Psoas muscle (tissue), 8 donors: ENCODE results near the gene SMIM14. TPM values are rescaled to one million over a fixed set of nuclear protein-coding genes. Genes with fewer than 3 reads are reported as not detected.

ENCODE experiments used
- ATAC-seq, 4 donors: fragments of 200-7000 bp; cut with Tn5 transposase; one replicate each; pipeline ENCODE4 v1.9.1; 2020; ENCODE audit warnings: moderate library complexity in 3 of 4, mild to moderate bottlenecking in 2 of 4
- DNase-seq, 2 donors: peaks; one replicate each; pipeline ENCODE4 v3.0.0-alpha.2; 2020
- H3K27ac ChIP-seq: fragments of 200-600 bp; one replicate; pipeline ENCODE4 v1.8.0; 2022
- H3K27me3 ChIP-seq, 3 donors: fragments of 200-600 bp in 1 of 3; one replicate each; pipeline versions ENCODE4 v1.6.1 to v1.8.0; 2013 to 2022; ENCODE audit warnings: low read length in 2 of 3, mild to moderate bottlenecking in 2 of 3, moderate library complexity in 1 of 3; ENCODE audit not compliant: insufficient read depth in 3 of 3
- H3K36me3 ChIP-seq, 2 donors: fragments of 200-600 bp in 1 of 2; one replicate each; pipeline versions ENCODE4 v1.6.1 to v1.8.0; 2013 to 2022; ENCODE audit warnings: low read depth in 1 of 2, mild to moderate bottlenecking in 1 of 2, moderate library complexity in 1 of 2; ENCODE audit not compliant: insufficient read depth in 1 of 2
- H3K4me1 ChIP-seq: fragments of 200-600 bp; one replicate; pipeline ENCODE4 v1.8.0; 2022
- H3K4me3 ChIP-seq: fragments of 200-600 bp; one replicate; pipeline ENCODE4 v1.8.0; 2022; ENCODE audit warnings: mild to moderate bottlenecking
- H3K9me3 ChIP-seq: fragments of 200-600 bp; one replicate; pipeline ENCODE4 v1.8.0; 2022
- WGBS, 3 donors: extraction: QIAGEN DNeasy Blood & Tissue Kit; methylation state at CpG; one replicate each; pipeline versions ENCODE4 v1.1.6 to v1.1.7; 2013; 5-methylcytosine and 5-hydroxymethylcytosine counted together
- intact Hi-C, 2 donors: fragments of 100-400 bp; cut with DNase I; formaldehyde crosslinking; loops; one replicate each; pipeline versions ENCODE4 v1.11.0 to v1.14.2; 2022
- polyA plus RNA-seq, 3 donors: library from polyadenylated mRNA; stranded (reverse); fragments of 200-250 nt; gene quantifications; one replicate each; pipeline ENCODE4 v1.2.3, GENCODE V29; 2013
- total RNA-seq, 4 donors: library from RNA; stranded (reverse); fragmentation: NEBNext Ultra II Directional in 2 of 4; extraction: Animal tissue kit (Norgen Biotek cat#: 25700) in 2 of 4; gene quantifications; one replicate each; pipeline versions ENCODE4 v1.2.1 to v1.2.4, GENCODE V29; 2021 to 2023
- TF ChIP-seq, protein P1 (sequence below): fragments of 200-600 bp; IDR thresholded peaks from one replicate; pipeline ENCODE4 v1.8.0; 2022; ENCODE audit warnings: antibody characterized with exemption
- donor health status: healthy with polysubstance abuse.
- donor health status: DM: no; HTN: no; CAD: no; lungs with moderate emphysema.
- donor health status: Bipolar disorder and iron deficiency.
- donor health status: healthy.
- donor health status: DM: yes; HTN: yes; CAD: no.
- donor health status: DM: no; HTN: no; CAD: no.
- donor health status: DM: no; HTN: no; CAD: no.
- donor health status: DM: yes; HTN: yes; CAD: no.

Gene SMIM14
- total and polyA plus RNA-seq, 7 donors: 2.2 to 8.4 (median 6.0) TPM

GRCh38 chr4:39530682-39531081, 108.0 kb downstream of the SMIM14 start:
- DNase-seq: no peak
- intact Hi-C loops: no loop called here
- ATAC-seq: no peak
- H3K9me3 ChIP-seq: no peaks in the 10 kb centered on the region
- H3K4me1 ChIP-seq: peaks cover 25% of the 10 kb centered on the region
- H3K27me3 ChIP-seq: no peaks in the 10 kb centered on the region
- WGBS, 3 donors: 96 to 100% (median 96%) methylated on average over 3 of the region's 3 CpGs
- H3K36me3 ChIP-seq: peaks cover 0 to 41% of the 10 kb centered on the region in 2 donors
- H3K27ac ChIP-seq: no peak overlapping the region
- no peak overlapping the region for H3K4me3 ChIP-seq
- TF ChIP-seq, protein P1, sequence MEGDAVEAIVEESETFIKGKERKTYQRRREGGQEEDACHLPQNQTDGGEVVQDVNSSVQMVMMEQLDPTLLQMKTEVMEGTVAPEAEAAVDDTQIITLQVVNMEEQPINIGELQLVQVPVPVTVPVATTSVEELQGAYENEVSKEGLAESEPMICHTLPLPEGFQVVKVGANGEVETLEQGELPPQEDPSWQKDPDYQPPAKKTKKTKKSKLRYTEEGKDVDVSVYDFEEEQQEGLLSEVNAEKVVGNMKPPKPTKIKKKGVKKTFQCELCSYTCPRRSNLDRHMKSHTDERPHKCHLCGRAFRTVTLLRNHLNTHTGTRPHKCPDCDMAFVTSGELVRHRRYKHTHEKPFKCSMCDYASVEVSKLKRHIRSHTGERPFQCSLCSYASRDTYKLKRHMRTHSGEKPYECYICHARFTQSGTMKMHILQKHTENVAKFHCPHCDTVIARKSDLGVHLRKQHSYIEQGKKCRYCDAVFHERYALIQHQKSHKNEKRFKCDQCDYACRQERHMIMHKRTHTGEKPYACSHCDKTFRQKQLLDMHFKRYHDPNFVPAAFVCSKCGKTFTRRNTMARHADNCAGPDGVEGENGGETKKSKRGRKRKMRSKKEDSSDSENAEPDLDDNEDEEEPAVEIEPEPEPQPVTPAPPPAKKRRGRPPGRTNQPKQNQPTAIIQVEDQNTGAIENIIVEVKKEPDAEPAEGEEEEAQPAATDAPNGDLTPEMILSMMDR: no peak

DNA sequence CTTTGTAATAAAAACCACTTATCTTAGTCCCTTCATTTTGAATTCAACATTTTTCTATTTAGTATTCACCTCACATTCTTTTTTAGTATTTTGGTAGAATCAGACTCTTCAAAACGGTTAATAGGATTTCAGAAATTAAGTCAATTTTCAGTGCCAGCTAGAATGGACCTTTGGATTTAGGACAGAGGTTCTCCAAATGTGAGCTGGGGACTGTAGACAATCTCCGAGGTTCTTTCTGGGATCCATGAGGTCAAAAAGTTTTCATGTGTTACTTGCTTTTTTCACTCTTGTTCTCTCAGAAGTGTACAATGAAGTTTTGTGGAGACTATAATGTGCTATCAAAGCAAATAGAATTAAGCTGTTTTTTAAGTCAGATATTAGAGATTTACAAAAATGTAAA, 109.1 kb downstream of the SMIM14 start:
- 81 to 89% (median 83%) methylated on average over 2 of the region's 2 CpGs for WGBS, 3 donors
- H3K27me3 ChIP-seq: no peaks in the 10 kb centered on the region
- no peak for DNase-seq
- peaks cover 0 to 30% of the 10 kb centered on the region in 2 donors for H3K36me3 ChIP-seq
- H3K27ac ChIP-seq: no peak overlapping the region
- TF ChIP-seq, protein P1: no peak
- no peaks in the 10 kb centered on the region for H3K9me3 ChIP-seq
- H3K4me1 ChIP-seq: peaks cover 25% of the 10 kb centered on the region
- no peak for ATAC-seq
- intact Hi-C loops: loop anchor here (5.0 kb wide), 2 partner anchors 57 to 108 kb away; partner anchors contain the start of gene SMIM14 (in 1 of the 2)
- H3K4me3 ChIP-seq: no peak overlapping the region

GRCh38 chr4:39528061-39528465, 110.6 kb downstream of the SMIM14 start:
- intact Hi-C loops: loop anchor here (5.0 kb wide), 2 partner anchors 56 to 109 kb away; partner anchors contain the start of gene SMIM14 (in 1 of the 2)
- ATAC-seq: peak in 3 of 4 donors; percentile 44 to 50 (median 47)
- no peaks in the 10 kb centered on the region for H3K27me3 ChIP-seq

GRCh38 chr4:39527296-39528060, 111.2 kb downstream of the SMIM14 start, which contains the start of gene UGDH:
UGDH (minus strand) TSS chr4:39527439; CDS start chr4:39521512, 5,927 bp downstream.
- peaks cover 25% of the 10 kb centered on the region for H3K4me1 ChIP-seq
- peak; percentile 97 to 98 for DNase-seq
- no peaks in the 10 kb centered on the region for H3K9me3 ChIP-seq
- H3K27ac ChIP-seq: peak within 1 kb of the TSS; percentile 94
- WGBS, 3 donors: 0 to 1% (median 0%) methylated on average over 64 to 73 of the region's 73 CpGs
- H3K4me3 ChIP-seq: peak within 1 kb of the TSS; percentile 81
- peak; percentile 98 to 99 (median 98) for ATAC-seq
- no peaks in the 10 kb centered on the region for H3K27me3 ChIP-seq
- TF ChIP-seq, protein P1: no peak
- peaks cover 0 to 13% of the 10 kb centered on the region in 2 donors for H3K36me3 ChIP-seq
- intact Hi-C loops: loop anchor here (2.0 to 5.0 kb wide), 4 partner anchors 55 to 449 kb away; partner anchors contain the start of genes PDS5A (in 1 of the 2) and SMIM14 (in 1 of the 2)

More at GRCh38 chr4:39528061-39528465, 110.6 kb downstream of the SMIM14 start:
- Histone ChIP-seq H3K27ac (peak overlapping the region; percentile 94), H3K36me3 (peaks cover 0 to 18% of the 10 kb centered on the region in 2 donors), H3K9me3 (no peaks in the 10 kb centered on the region), H3K4me1 (peaks cover 25% of the 10 kb centered on the region), H3K4me3 (peak overlapping the region; percentile 81)
- TF ChIP-seq, protein P1: no peak
- DNase-seq: peak in 1 of 2 donors; percentile 90
- WGBS, 3 donors: 0 to 1% (median 0%) methylated on average over 21 of the region's 21 CpGs
